Endothelial cell (in vitro differentiated cells): ENCODE measurements around the gene PARM1. TPM values are rescaled to one million over a fixed set of nuclear protein-coding genes. Genes with fewer than 3 reads are reported as not detected.

Experiments
- DNase-seq: peaks from one replicate; pipeline ENCODE4 v3.0.0; 2021; ENCODE audit warnings: low spot score
- H3K27ac Mint-ChIP-seq: one replicate; pipeline ENCODE4 v1.8.0; 2021; ENCODE audit warnings: mixed read lengths, inconsistent platforms; ENCODE audit not compliant: unreplicated experiment
- H3K27me3 Mint-ChIP-seq: one replicate; pipeline ENCODE4 v1.8.0; 2021; ENCODE audit warnings: mild to moderate bottlenecking, moderate library complexity, mixed read lengths, inconsistent platforms; ENCODE audit not compliant: unreplicated experiment
- H3K36me3 Mint-ChIP-seq: one replicate; pipeline ENCODE4 v1.8.0; 2021; ENCODE audit warnings: mild to moderate bottlenecking, low read depth, mixed read lengths, inconsistent platforms; ENCODE audit not compliant: unreplicated experiment
- H3K4me1 Mint-ChIP-seq: one replicate; pipeline ENCODE4 v1.8.0; 2021; ENCODE audit warnings: mild to moderate bottlenecking, mixed read lengths, inconsistent platforms; ENCODE audit not compliant: unreplicated experiment
- H3K4me3 Mint-ChIP-seq: one replicate; pipeline ENCODE4 v1.8.0; 2021; ENCODE audit warnings: mild to moderate bottlenecking, mixed read lengths, inconsistent platforms; ENCODE audit not compliant: unreplicated experiment
- H3K9me3 Mint-ChIP-seq: one replicate; pipeline ENCODE4 v1.8.0; 2021; ENCODE audit warnings: mixed read lengths, inconsistent platforms; ENCODE audit not compliant: unreplicated experiment
- total RNA-seq: library from RNA; stranded (reverse); fragmentation: NEBNext Ultra II Directional; extraction: Animal tissue kit (Norgen Biotek cat#: 25700); gene quantifications from one replicate; pipeline ENCODE4 v1.2.1, GENCODE V29; 2021; ENCODE audit not compliant: unreplicated experiment
- TF ChIP-seq, protein P1 (sequence below): fragments of 200-600 bp; sonication (generic); IDR thresholded peaks from one replicate; pipeline ENCODE4 v1.5.0; 2021; ENCODE audit warnings: antibody characterized with exemption; ENCODE audit not compliant: unreplicated experiment

PARM1 gene
- total RNA-seq, 1 donor from 2014 or later = 0.18 TPM

DNA sequence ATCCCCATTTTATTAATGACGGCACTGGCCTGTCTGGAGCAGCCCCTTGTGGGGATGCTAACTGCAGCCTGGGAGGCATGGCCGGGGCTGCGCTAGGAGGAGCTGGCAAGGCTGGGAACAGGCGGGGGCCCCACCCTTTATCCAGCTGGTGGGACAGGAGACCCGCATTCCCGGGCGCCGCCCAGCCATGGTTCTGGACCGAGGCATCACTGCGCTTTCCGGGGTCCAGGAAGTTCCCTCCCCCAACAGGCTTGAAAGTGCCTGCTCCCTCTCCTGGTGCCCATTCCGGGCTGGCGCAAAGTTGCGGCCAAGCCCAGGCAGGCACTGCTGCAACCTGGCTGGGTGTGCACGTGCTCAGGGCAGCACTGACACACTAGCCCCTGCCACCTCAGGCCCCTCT lies 124.5 kb downstream of the PARM1 start:
- Mint-ChIP-seq H3K4me3 (no peak overlapping the region), H3K4me1 (peaks cover 10% of the 10 kb centered on the region), H3K9me3 (no peaks in the 10 kb centered on the region), H3K27me3 (no peaks in the 10 kb centered on the region), H3K36me3 (no peaks in the 10 kb centered on the region), H3K27ac (no peak overlapping the region)
- no peak for DNase-seq
- TF ChIP-seq, protein P1, sequence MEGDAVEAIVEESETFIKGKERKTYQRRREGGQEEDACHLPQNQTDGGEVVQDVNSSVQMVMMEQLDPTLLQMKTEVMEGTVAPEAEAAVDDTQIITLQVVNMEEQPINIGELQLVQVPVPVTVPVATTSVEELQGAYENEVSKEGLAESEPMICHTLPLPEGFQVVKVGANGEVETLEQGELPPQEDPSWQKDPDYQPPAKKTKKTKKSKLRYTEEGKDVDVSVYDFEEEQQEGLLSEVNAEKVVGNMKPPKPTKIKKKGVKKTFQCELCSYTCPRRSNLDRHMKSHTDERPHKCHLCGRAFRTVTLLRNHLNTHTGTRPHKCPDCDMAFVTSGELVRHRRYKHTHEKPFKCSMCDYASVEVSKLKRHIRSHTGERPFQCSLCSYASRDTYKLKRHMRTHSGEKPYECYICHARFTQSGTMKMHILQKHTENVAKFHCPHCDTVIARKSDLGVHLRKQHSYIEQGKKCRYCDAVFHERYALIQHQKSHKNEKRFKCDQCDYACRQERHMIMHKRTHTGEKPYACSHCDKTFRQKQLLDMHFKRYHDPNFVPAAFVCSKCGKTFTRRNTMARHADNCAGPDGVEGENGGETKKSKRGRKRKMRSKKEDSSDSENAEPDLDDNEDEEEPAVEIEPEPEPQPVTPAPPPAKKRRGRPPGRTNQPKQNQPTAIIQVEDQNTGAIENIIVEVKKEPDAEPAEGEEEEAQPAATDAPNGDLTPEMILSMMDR = no peak

DNA sequence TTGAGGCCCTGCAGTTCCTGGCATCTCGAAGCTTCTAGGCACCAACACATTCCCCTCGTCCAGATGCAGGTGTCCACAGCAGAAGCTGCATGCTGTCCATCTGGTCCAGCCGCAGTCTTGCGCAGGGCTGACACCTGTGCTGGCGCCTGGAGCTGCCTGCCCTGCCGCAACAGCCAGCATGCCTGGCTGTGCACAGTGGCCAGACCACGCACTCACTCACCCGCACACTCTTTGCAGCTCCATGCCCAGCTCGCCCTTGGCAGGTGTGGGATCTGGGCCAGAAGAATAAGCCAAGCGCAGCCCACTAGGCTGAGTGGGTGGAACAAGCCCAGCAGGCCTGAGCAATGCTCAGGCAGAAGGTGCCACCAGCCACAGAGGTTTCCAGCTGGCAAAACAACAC lies 125.6 kb downstream of the PARM1 start:
- Mint-ChIP-seq H3K4me3 (no peak overlapping the region), H3K36me3 (no peaks in the 10 kb centered on the region), H3K27me3 (no peaks in the 10 kb centered on the region), H3K27ac (no peak overlapping the region), H3K4me1 (peaks cover 10% of the 10 kb centered on the region), H3K9me3 (no peaks in the 10 kb centered on the region)
- no peak for DNase-seq
- TF ChIP-seq, protein P1 = no peak

DNA sequence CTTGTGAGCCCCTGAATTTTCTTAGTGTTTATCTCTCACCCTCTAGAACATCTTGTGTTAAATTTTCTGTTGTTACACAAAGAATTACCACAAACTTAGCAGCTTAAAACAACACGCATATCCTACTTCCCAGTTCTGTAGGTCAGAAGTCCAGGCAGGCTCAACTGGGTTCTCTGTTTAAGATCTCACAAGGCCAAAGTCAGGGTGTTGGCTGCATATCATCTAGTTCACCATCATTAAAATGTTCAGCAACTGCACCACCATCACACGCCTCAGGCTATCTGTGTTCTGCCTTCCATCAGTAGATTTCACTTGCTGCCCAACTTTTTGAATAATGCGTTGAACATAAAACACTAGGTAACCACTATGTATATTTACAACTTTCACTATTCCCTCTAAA lies 130.5 kb downstream of the PARM1 start:
- TF ChIP-seq, protein P1 = no peak
- Mint-ChIP-seq H3K4me1 (peaks cover 5% of the 10 kb centered on the region), H3K4me3 (no peak overlapping the region), H3K36me3 (no peaks in the 10 kb centered on the region), H3K27me3 (no peaks in the 10 kb centered on the region), H3K27ac (no peak overlapping the region), H3K9me3 (no peaks in the 10 kb centered on the region)
- DNase-seq = no peak

DNA sequence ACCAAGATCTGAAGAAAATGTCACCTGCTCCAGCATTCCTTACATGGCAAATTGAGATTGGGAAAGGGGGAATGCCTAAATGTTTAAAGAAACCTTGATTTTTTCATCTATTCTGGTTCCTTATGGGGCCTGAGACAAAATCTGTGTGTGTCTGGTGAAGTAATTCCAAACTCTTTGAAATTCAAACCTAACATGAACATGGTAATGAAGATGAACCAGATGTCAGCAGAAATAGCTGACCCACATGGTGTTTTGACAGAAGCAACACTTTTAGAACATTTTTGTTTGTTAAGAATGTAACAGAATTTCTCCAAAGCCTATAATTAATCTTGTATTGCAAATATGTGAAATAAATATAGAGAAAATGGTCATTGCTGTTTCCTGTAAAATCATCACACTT lies 133.0 kb downstream of the PARM1 start:
- Mint-ChIP-seq H3K9me3 (no peaks in the 10 kb centered on the region), H3K36me3 (no peaks in the 10 kb centered on the region), H3K4me1 (peaks cover 5% of the 10 kb centered on the region), H3K27me3 (no peaks in the 10 kb centered on the region), H3K4me3 (no peak overlapping the region), H3K27ac (no peak overlapping the region)
- TF ChIP-seq, protein P1 = no peak
- no peak for DNase-seq

DNA sequence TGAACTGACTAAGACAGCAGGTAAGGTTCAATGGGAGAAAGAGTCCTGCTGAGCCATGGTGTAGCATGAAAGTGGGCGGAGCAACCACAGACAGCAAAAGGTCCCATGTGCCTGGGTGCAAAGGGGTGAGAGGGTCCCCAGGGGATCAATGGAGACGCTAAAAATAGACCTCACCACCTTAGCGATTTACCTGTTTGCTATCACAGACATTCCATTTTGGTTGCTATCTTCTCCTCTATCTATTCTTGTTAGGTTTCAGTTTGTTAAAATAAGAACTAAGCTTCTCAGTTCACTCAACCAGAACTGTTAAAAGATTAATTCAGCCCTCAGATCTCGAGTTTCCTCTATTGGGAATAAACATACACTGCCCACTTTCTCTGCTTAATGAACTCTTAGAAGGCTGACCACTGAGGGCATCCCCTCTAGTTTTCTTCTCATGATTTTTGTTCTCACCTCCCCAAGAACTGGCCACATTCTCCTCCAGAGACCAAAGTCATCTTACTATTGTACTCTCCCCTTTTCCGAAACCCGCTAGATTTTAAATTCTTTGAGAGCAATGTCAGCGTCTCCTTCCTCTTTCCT lies 136.7 kb downstream of the PARM1 start:
- TF ChIP-seq, protein P1 = no peak
- Mint-ChIP-seq H3K36me3 (no peaks in the 10 kb centered on the region), H3K4me1 (peaks cover 5% of the 10 kb centered on the region), H3K9me3 (no peaks in the 10 kb centered on the region), H3K27ac (no peak overlapping the region), H3K27me3 (no peaks in the 10 kb centered on the region), H3K4me3 (no peak overlapping the region)
- DNase-seq = no peak
